ENCODE results near the gene EP300.

Gene EP300

GRCh38 chr22:41215926-41216325 is 123.5 kb downstream of the EP300 start:
- DNase-seq: no peak

- DNase-seq: no peak
These were observed 124.6 kb downstream of the EP300 start for GRCh38 chr22:41216984-41217383.

- no peak for DNase-seq
These were observed 125.3 kb downstream of the EP300 start for GRCh38 chr22:41217553-41218157.

GRCh38 chr22:41222846-41223507 is 130.6 kb downstream of the EP300 start:
- DNase-seq: no peak

- DNase-seq: no peak
These were observed 131.1 kb downstream of the EP300 start for GRCh38 chr22:41223535-41223934.

- DNase-seq: no peak
These were observed 134.6 kb downstream of the EP300 start for GRCh38 chr22:41226723-41227655.

GRCh38 chr22:41229215-41229614 is 136.8 kb downstream of the EP300 start:
- no peak for DNase-seq
